Tibial nerve (tissue), 4 donors: ENCODE measurements around the gene CAPG. TPM values are rescaled to one million over a fixed set of nuclear protein-coding genes. Genes with fewer than 3 reads are reported as not detected.
A peak's percentile ranks its signal among the peaks of the same experiment; 100 is the strongest.

Experiments used
- DNase-seq, 2 donors: peaks; one replicate each; pipeline ENCODE4 v3.0.0-alpha.2; 2019; ENCODE audit warnings: low spot score in 2 of 2
- H3K27ac ChIP-seq, 4 donors: fragments of 200-600 bp; sonication (generic) in 3 of 4; one replicate each; pipeline ENCODE4 v1.5.1; 2017 to 2019; ENCODE audit warnings: mild to moderate bottlenecking in 1 of 4
- H3K27me3 ChIP-seq, 2 donors: fragments of 200-600 bp; sonication (generic) in 1 of 2; one replicate each; pipeline versions ENCODE4 v1.5.1 to v1.6.0; 2017 to 2019
- H3K36me3 ChIP-seq, 3 donors: fragments of 200-600 bp; sonication (generic); one replicate each; pipeline ENCODE4 v1.5.1; 2018 to 2019
- H3K4me1 ChIP-seq, 4 donors: fragments of 200-600 bp; sonication (generic) in 3 of 4; one replicate each; pipeline ENCODE4 v1.5.1; 2017 to 2019
- H3K4me3 ChIP-seq, 4 donors: fragments of 200-600 bp; sonication (generic) in 3 of 4; one replicate each; pipeline ENCODE4 v1.5.1; 2017 to 2019; ENCODE audit warnings: mild to moderate bottlenecking in 1 of 4, moderate library complexity in 1 of 4
- H3K9me3 ChIP-seq, 4 donors: fragments of 200-600 bp; sonication (generic) in 3 of 4; one replicate each; pipeline ENCODE4 v1.5.1; 2017 to 2019
- EP300 ChIP-seq, 2 donors: sonication (generic); formaldehyde crosslinking; IDR thresholded peaks; one replicate each; pipeline ENCODE4 v1.6.1; 2017; ENCODE audit warnings: antibody characterized with exemption in 2 of 2, mild to moderate bottlenecking in 1 of 2
- POLR2A ChIP-seq, 2 donors: fragments of 450-650 bp; IDR thresholded peaks; one replicate each; pipeline ENCODE4 v1.6.1; 2017; ENCODE audit warnings: antibody characterized with exemption in 2 of 2, mild to moderate bottlenecking in 2 of 2, moderate library complexity in 2 of 2
- WGBS, 2 donors: methylation state at CpG; one replicate each; pipeline ENCODE4 v1.1.5; 2018; 5-methylcytosine and 5-hydroxymethylcytosine counted together
- total RNA-seq, 4 donors: library from RNA; depleted of rRNA; stranded (reverse); fragments of >200 nt; gene quantifications; one replicate each; pipeline ENCODE4 v1.1.0, GENCODE V29; 2016
- TF ChIP-seq, protein P1 (sequence below), 5 experiments: fragments of 200-600 bp in 3 of 5; fragments of 450-650 bp in 2 of 5; sonication (generic) in 3 of 5; IDR thresholded peaks; one replicate each; pipeline ENCODE4 v1.5.1; 2016 to 2019; ENCODE audit warnings: antibody characterized with exemption in 5 of 5, mild to moderate bottlenecking in 3 of 5, moderate library complexity in 2 of 5

CAPG gene
- total RNA-seq, 4 donors from 2014 or later = 58.8 to 67.8 (median 67.7) TPM

DNA sequence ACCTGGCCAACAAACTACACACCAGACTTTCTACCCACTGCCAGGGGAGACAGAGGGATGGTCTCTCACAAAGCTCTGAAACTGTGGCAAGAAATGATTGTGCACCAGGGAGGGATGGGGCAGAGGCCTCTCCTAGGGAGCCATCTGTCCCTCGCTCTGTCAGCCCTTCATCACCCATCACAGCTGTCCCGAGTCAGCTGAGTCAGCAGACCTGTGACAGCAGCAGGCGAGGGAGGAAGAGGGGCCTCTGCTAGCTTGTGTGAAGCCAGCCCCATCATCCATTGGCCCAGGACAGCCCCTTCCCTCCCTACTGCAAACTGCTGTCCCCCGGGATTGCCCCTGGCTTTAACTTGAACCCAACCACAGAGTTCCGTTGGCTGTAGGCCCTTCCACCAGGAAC, 13.4 kb upstream of the CAPG start:
- TF ChIP-seq POLR2A (IDR thresholded peaks at IDR 0.05) = no peak
- TF ChIP-seq EP300 (IDR thresholded peaks at IDR 0.05) = no peak
- TF ChIP-seq, protein P1, sequence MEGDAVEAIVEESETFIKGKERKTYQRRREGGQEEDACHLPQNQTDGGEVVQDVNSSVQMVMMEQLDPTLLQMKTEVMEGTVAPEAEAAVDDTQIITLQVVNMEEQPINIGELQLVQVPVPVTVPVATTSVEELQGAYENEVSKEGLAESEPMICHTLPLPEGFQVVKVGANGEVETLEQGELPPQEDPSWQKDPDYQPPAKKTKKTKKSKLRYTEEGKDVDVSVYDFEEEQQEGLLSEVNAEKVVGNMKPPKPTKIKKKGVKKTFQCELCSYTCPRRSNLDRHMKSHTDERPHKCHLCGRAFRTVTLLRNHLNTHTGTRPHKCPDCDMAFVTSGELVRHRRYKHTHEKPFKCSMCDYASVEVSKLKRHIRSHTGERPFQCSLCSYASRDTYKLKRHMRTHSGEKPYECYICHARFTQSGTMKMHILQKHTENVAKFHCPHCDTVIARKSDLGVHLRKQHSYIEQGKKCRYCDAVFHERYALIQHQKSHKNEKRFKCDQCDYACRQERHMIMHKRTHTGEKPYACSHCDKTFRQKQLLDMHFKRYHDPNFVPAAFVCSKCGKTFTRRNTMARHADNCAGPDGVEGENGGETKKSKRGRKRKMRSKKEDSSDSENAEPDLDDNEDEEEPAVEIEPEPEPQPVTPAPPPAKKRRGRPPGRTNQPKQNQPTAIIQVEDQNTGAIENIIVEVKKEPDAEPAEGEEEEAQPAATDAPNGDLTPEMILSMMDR (IDR thresholded peaks at IDR 0.05) = no peak
- Histone ChIP-seq H3K27ac (no peak overlapping the region), H3K4me1 (peaks cover 0 to 29% (median 20%) of the 10 kb centered on the region in 4 donors), H3K9me3 (no peaks in the 10 kb centered on the region), H3K4me3 (no peak overlapping the region), H3K27me3 (no peaks in the 10 kb centered on the region), H3K36me3 (no peaks in the 10 kb centered on the region)
- no peak for DNase-seq
- 74 to 81% methylated on average over 5 of the region's 5 CpGs for WGBS, 2 donors

DNA sequence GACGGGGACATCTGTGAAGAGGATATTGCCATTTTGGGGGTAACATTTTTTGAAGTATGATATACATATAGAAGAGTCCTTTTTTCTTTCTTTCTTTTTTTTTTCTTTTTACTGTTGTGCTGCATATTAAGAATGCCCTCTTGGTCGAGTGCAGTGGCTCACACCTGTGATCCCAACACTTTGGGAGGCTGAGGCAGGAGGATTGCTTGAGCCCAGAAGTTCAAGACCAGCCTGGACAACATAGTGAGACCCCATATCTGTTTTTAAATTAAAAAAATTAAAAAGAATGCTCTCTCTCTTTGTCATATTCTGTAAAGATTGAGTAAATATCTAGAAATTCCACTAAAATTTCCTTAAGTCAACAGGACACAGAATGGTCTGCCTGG, 11.9 kb upstream of the CAPG start:
- peaks cover 0 to 35% (median 24%) of the 10 kb centered on the region in 4 donors for H3K4me1 ChIP-seq
- no peaks in the 10 kb centered on the region for H3K9me3 ChIP-seq
- TF ChIP-seq EP300 (IDR thresholded peaks at IDR 0.05) (no peak), POLR2A (IDR thresholded peaks at IDR 0.05) (no peak)
- TF ChIP-seq, protein P1 (IDR thresholded peaks at IDR 0.05) = no peak
- H3K27me3 ChIP-seq = no peaks in the 10 kb centered on the region
- H3K27ac ChIP-seq = peak overlapping the region in 3 of 4 donors; percentile 70 to 97 (median 87)
- no peak for DNase-seq
- H3K36me3 ChIP-seq = no peaks in the 10 kb centered on the region
- WGBS, 2 donors = 85 to 92% methylated on average over 2 of the region's 2 CpGs
- H3K4me3 ChIP-seq = no peak overlapping the region

- Histone ChIP-seq H3K9me3 (no peaks in the 10 kb centered on the region), H3K4me3 (no peak overlapping the region), H3K4me1 (peaks cover 0 to 35% (median 24%) of the 10 kb centered on the region in 4 donors), H3K36me3 (no peaks in the 10 kb centered on the region), H3K27me3 (no peaks in the 10 kb centered on the region), H3K27ac (peak overlapping the region; percentile 26 to 97 (median 78))
- no peak for DNase-seq
- 56 to 68% methylated on average over 13 of the region's 13 CpGs for WGBS, 2 donors
- TF ChIP-seq, protein P1 (IDR thresholded peaks at IDR 0.05) = no peak
- TF ChIP-seq EP300 (IDR thresholded peaks at IDR 0.05) (no peak), POLR2A (IDR thresholded peaks at IDR 0.05) (no peak)
These were observed 11.3 kb upstream of the CAPG start for GRCh38 chr2:85421260-85422071.

- DNase-seq = peak; percentile 81 to 93
- H3K4me1 ChIP-seq = peaks cover 0 to 35% (median 24%) of the 10 kb centered on the region in 4 donors
- 18 to 21% methylated on average over 19 to 22 of the region's 22 CpGs for WGBS, 2 donors
- H3K36me3 ChIP-seq = no peaks in the 10 kb centered on the region
- no peak for TF ChIP-seq POLR2A (IDR thresholded peaks at IDR 0.05)
- TF ChIP-seq, protein P1 (IDR thresholded peaks at IDR 0.05) = peak; percentile 98 to 100 (median 100)
- peak in 1 of 2 donors; percentile 83 for TF ChIP-seq EP300 (IDR thresholded peaks at IDR 0.05)
- H3K27ac ChIP-seq = peak overlapping the region; percentile 26 to 97 (median 78)
- H3K4me3 ChIP-seq = peak overlapping the region in 3 of 4 donors; percentile 25 to 31 (median 30)
- H3K27me3 ChIP-seq = no peaks in the 10 kb centered on the region
- H3K9me3 ChIP-seq = no peaks in the 10 kb centered on the region
These were observed 10.5 kb upstream of the CAPG start for GRCh38 chr2:85420536-85421259.
